Measurements from ENCODE around the gene CST3.

- TF ChIP-seq EZH2 (IDR thresholded peaks at IDR 0.05) (no peak), ATF3 (IDR thresholded peaks at IDR 0.05) (no peak)
Measured at GRCh38 chr20:23609486-23610109, 28.2 kb downstream of the CST3 start.

All from HCT116 (cell line).